SHP77 treated with DMSO at 0.1 percent for 48 hours (cell line): ENCODE results near the gene RAI14.
"Not testable (repeated sequence)": the region's sequence is repeated elsewhere in the genome, so short reads cannot be mapped to it uniquely, and the experiment has no call there.

ENCODE experiments used
- DNase-seq: peaks from one replicate; lab custom pipeline; 2025; lab: John Stamatoyannopoulos, UW

Gene RAI14

GRCh38 chr5:34699155-34700077, 43.3 kb downstream of the RAI14 start:
- no peak for DNase-seq

GRCh38 chr5:34700078-34700452, 43.9 kb downstream of the RAI14 start:
- no peak for DNase-seq

- DNase-seq, result not testable (repeated sequence)
Observed at GRCh38 chr5:34701442-34701841, 45.3 kb downstream of the RAI14 start.

GRCh38 chr5:34703767-34704713, 47.9 kb downstream of the RAI14 start:
- no peak for DNase-seq

- DNase-seq, result no peak
Observed at GRCh38 chr5:34706084-34706483, 50.0 kb downstream of the RAI14 start.

- DNase-seq, result no peak
Observed at GRCh38 chr5:34707451-34708107, 51.5 kb downstream of the RAI14 start.

GRCh38 chr5:34708777-34709176, 52.6 kb downstream of the RAI14 start:
- no peak for DNase-seq

GRCh38 chr5:34709861-34710673, 53.9 kb downstream of the RAI14 start:
- no peak for DNase-seq

- DNase-seq, result no peak
Observed at GRCh38 chr5:34712565-34712964, 56.4 kb downstream of the RAI14 start.

GRCh38 chr5:34715711-34716110, 59.6 kb downstream of the RAI14 start:
- DNase-seq, result no peak

- DNase-seq, result no peak
Observed at GRCh38 chr5:34716986-34717385, 60.9 kb downstream of the RAI14 start.

GRCh38 chr5:34717426-34718327, 61.5 kb downstream of the RAI14 start:
- no peak for DNase-seq

GRCh38 chr5:34718516-34718915, 62.4 kb downstream of the RAI14 start:
- no peak for DNase-seq

GRCh38 chr5:34719029-34719428, 62.9 kb downstream of the RAI14 start:
- DNase-seq, result no peak

- no peak for DNase-seq
Observed at GRCh38 chr5:34721327-34721726, 65.2 kb downstream of the RAI14 start.

- DNase-seq, result no peak
Observed at GRCh38 chr5:34722183-34722582, 66.1 kb downstream of the RAI14 start.

- no peak for DNase-seq
Observed at GRCh38 chr5:34724741-34725140, 68.6 kb downstream of the RAI14 start.

- DNase-seq, result not testable (repeated sequence)
Observed at GRCh38 chr5:34727166-34727749, 71.1 kb downstream of the RAI14 start.

GRCh38 chr5:34728236-34728635, 72.1 kb downstream of the RAI14 start:
- no peak for DNase-seq
